ENCODE results near the gene PREB. TPM values are rescaled to one million over a fixed set of nuclear protein-coding genes. Genes with fewer than 3 reads are reported as not detected.

The PREB gene
- total RNA-seq, 4 donors from 2014 or later = 60.7 to 76.5 (median 65.7) TPM

GRCh38 chr2:27160191-27160590, 25.8 kb upstream of the PREB start:
- no peak for ATAC-seq (ENCODE audit: low FRiP score)

DNA sequence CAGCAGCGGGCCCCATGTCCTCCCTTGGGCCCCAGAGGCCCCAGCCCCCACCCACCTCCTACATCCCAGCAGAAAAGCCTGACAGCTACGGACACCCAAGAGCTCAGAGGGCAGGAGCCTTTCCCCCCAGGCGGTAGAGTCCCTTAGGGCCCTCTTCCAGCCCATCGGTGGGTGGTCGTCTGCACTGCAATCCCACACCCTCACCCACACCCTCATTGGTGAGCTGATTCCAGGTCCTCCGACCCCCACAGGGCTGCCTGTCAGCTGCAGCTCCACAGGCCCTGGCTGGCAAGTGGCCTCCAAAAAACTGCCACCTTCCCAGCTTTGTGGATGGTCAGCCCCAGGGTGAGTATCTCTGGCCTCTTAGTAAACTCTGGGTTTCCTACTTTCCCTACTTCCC, 24.8 kb upstream of the PREB start:
- no peak for DNase-seq (ENCODE audit: low spot score)
- no peak for ATAC-seq (ENCODE audit: low FRiP score)
- TF ChIP-seq, protein P1, sequence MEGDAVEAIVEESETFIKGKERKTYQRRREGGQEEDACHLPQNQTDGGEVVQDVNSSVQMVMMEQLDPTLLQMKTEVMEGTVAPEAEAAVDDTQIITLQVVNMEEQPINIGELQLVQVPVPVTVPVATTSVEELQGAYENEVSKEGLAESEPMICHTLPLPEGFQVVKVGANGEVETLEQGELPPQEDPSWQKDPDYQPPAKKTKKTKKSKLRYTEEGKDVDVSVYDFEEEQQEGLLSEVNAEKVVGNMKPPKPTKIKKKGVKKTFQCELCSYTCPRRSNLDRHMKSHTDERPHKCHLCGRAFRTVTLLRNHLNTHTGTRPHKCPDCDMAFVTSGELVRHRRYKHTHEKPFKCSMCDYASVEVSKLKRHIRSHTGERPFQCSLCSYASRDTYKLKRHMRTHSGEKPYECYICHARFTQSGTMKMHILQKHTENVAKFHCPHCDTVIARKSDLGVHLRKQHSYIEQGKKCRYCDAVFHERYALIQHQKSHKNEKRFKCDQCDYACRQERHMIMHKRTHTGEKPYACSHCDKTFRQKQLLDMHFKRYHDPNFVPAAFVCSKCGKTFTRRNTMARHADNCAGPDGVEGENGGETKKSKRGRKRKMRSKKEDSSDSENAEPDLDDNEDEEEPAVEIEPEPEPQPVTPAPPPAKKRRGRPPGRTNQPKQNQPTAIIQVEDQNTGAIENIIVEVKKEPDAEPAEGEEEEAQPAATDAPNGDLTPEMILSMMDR (IDR thresholded peaks at IDR 0.05) = no peak

More at GRCh38 chr2:27160191-27160590, 25.8 kb upstream of the PREB start:
- TF ChIP-seq, protein P1 (IDR thresholded peaks at IDR 0.05) = no peak
- no peak for DNase-seq (ENCODE audit: low spot score)

DNA sequence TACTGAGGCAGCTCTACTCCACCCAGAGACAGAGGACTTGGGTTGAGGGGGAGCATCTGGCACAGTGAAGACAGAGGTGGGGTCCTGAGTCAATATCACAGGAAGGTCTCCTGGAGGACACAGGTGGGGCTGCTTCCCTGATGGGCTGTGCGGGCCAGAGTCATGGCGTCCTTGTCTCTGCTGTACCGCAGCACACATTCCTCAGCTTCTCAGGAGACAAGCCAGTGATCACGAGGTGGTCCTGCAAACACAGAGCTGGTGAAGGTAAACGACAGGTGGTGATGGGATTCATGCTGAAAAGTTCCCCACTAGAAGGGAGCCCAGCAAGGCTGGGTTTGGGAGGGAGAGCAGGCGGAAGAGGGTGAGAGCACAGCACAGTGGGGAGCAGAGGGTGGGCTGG, 24.0 kb upstream of the PREB start:
- ATAC-seq (ENCODE audit: low FRiP score) (no peak), DNase-seq (ENCODE audit: low spot score) (no peak)
- TF ChIP-seq, protein P1 (IDR thresholded peaks at IDR 0.05) = no peak

GRCh38 chr2:27155069-27155520, 20.7 kb upstream of the PREB start:
- ATAC-seq (ENCODE audit: low FRiP score) = no peak
- no peak for DNase-seq (ENCODE audit: low spot score)
- TF ChIP-seq, protein P1 (IDR thresholded peaks at IDR 0.05) = no peak

- ATAC-seq (ENCODE audit: low FRiP score) (no peak), DNase-seq (ENCODE audit: low spot score) (no peak)
- TF ChIP-seq, protein P1 (IDR thresholded peaks at IDR 0.05) = no peak
Observed at GRCh38 chr2:27154488-27154887, 20.1 kb upstream of the PREB start.

GRCh38 chr2:27152796-27153464, 18.5 kb upstream of the PREB start:
- ATAC-seq (ENCODE audit: low FRiP score) = no peak
- TF ChIP-seq, protein P1 (IDR thresholded peaks at IDR 0.05) = no peak

GRCh38 chr2:27152102-27152795, 17.8 kb upstream of the PREB start:
- DNase-seq (ENCODE audit: low spot score) (no peak), ATAC-seq (ENCODE audit: low FRiP score) (no peak)

More at GRCh38 chr2:27152796-27153464, 18.5 kb upstream of the PREB start:
- no peak for DNase-seq (ENCODE audit: low spot score)

More at GRCh38 chr2:27152102-27152795, 17.8 kb upstream of the PREB start:
- TF ChIP-seq, protein P1 (IDR thresholded peaks at IDR 0.05) = no peak
